Stimulated activated CD8-positive, alpha-beta memory T cell treated with anti-CD3 and anti-CD28 coated beads, Interleukin-4, amount 100 ng/mL, for 48 hours (primary cell): ENCODE results near the gene ZNF559.
A peak's percentile ranks its signal among the peaks of the same experiment; 100 is the strongest.
"Not testable (repeated sequence)": the region's sequence is repeated elsewhere in the genome, so short reads cannot be mapped to it uniquely, and the experiment has no call there.

Source experiments
- DNase-seq: peaks from one replicate; pipeline ENCODE4 v3.0.0-alpha.2; 2020

ZNF559 gene

DNA sequence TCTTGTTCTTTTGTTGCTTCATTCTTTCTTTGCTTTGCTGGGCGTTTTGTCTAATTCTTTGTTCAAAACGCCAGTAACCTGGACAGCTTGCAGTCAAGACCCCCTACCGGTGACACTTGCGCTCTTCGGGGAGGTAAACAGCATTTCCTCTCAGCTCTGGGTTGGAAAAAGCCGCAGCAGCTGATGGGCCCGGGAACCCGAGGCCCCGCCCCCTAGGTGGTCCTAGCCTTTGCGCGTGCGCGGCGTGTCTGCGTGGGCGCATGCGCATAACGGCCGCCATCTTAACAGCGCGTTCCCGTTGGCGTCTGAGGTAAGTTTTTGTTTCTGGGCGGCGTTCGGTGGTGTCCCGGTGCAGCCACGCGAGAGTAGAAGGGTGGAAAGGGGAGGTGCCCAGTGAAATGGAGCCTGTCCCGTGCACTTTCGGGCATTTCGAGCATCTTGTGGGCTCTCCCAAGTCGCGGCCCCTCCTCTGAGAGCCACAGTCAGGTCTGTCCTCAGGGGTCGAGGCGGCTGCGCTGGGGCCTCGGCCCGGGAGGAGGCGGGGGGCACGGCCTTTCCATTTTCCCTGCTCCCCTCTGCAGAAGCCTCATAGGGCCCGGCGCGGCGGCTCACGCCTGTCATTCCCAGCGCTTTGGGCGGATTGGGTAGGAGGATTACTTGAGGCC lies at the start of gene ZNF559:
Gene ZNF559, plus strand, starts transcription at position 261 of the 665 bp plus-strand sequence. CDS start 14,371 bp downstream, outside the sequence.
- peak; percentile 98 for DNase-seq

DNA sequence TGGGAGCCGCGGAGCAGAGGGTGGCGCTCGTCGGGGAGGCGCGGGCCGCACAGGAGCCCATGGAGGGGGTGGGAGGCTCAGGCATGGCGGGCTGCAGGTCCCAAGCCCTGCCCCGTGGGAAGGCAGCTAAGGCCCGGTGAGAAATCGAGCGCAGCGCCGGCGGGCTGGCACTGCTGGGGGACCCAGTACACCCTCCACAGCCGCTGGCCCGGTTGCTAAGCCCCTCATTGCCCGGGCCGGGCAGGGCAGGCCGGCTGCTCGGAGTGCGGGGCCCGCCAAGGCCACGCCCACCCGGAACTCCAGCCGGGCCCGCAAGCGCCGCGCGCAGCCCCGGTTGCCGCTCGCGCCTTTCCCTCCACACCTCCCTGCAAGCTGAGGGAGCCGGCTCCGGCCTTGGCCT lies 40.5 kb upstream of the ZNF559 start:
- not testable (repeated sequence) for DNase-seq

DNA sequence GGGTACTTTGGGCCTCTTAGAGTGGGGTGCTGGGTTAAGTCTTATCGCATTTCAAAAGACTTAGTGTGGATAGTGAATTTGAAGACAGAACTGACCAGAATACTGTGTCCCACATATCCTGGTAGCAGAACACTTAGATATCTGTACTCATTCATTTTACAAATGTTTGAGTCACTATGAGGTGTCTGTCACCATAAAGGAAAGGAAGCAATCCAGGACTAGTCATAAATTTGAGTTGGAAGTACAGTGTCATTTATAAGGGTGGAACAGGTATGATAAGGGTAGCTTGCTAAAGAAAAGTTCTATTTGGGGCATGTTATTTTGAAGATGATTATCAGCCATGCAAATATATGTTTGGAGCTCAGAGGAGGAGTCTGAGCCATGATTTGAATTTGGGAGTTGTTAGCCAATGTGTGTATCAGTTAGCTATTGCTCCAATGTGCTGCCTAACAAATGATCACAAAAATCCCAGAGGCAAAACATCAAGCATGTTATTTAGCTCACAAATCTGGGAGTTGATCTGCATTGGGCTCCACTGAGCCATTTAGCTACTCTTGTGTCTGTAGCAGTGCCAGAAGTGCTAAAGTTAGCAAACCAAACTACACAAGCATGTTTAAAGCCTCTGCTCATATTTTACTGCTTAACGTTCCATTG lies 34.6 kb upstream of the ZNF559 start:
- no peak for DNase-seq

DNA sequence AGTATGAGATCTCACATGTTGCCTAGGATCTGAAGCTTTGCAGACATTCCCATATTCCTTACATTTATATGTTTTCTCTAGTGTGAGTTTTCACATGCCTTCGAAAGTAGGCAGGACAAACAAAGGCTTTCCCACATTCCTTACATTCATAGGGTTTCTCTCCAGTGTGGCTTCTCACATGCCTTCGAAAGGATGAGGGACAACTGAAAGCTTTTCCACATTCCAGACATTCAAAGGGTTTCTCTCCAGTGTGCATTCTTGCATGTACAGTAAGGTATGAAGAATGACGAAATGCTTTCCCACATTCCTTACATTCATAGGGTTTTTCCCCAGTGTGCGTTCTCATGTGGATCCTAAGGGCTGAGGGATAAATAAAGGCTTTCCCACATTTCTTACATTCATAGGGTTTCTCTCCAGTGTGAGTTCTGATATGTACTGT lies 28.5 kb upstream of the ZNF559 start:
- DNase-seq: no peak

DNA sequence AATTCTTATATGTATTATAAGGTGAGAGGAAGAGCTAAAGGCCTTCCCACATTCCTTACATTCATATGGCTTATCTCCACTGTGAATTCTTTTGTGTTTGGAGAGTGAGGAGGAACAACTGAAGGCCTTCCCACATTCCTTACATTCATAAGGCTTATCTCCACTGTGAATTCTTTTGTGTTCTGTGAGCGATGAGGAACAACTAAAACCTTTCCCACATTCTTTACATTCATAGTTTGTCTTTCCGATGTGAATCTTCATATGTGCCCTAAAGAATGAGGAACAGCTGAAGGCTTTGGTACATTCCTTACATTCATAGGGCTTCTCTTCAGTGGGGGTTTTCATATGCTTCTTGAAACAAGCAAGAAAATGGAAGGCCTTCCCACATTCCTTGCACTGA lies 27.6 kb upstream of the ZNF559 start:
- DNase-seq: no peak

- DNase-seq: no peak
Observed at GRCh38 chr19:9306443-9306842, 17.5 kb upstream of the ZNF559 start.

DNA sequence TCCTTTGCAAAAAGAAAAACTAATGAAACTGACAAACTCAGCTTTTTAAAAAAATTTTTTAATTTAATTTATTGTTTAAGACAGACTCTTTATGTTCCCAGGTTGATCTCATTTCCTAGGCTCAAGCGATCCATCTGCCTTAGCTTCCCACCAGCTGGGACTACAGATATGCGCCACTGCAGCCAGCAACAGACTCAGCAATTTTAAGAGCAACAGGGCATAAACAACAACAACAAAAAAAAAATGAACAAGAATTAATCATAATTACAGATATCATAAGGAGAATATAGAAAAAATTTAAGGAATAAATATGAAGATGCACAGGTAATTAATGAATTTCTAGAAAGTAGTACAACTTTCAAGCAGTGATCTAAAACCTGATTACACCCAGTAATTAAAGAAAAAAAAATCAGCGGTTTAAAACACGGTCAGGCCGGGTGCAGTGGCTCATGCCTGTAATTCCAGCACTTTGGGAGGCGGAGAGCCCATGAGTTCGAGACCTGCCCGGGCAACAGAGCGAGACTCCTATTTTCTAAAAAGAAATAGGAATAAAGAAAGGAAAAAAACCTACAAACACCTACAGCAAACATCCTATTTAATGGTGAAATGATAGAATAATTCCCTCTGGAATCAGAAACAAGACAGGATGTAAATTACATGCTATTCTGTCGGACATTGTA lies 15.7 kb upstream of the ZNF559 start:
- no peak for DNase-seq

DNA sequence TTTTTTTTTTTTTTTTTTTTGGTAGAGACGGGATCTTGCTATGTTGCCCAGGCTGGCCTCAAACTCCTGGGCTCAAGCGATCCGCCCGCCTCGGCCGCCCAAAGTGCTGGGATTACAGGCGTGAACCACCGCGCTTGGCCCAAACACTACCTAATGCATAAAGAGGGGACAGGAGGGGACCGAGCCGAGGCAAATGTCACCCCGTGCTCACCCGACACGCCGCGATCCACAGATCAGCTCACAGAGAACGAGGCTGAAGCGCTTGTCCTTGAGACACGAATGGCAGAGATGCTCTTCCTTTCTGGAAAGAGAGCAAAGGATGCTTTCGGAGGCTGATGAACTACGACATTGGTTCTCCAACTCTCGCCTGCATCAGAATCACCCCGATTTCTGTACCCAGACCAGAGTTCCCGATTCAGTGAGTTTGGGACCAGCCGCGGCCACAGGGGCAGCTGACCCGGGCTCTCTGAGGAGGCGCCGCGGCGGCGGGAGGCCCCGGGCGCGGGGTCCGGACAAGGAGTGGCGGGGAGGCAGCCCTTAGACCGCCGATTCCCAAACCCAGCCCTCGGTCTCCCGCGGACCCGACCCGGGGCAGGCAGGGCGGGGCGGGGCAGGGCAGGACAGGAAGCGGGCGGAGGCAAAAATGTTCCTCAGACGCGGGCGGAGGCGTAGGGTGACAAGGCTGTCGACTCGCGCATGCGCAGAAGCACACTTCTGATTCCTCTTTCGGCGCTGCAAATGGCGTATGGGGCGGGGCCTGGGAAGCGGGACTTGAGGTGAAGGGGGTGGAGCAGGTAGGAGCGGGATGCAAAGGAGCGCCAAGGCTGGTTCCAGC lies 14.6 kb upstream of the ZNF559 start, which contains the start of gene ZNF699:
Gene ZNF699, minus strand, starts transcription at position 700 of the 835 bp plus-strand sequence. CDS start 4,719 bp downstream, outside the sequence.
- DNase-seq: peak; percentile 99

GRCh38 chr19:9309974-9310446 lies 14.0 kb upstream of the ZNF559 start:
- DNase-seq: peak; percentile 93

- DNase-seq: no peak
Observed at GRCh38 chr19:9313756-9314155, 10.2 kb upstream of the ZNF559 start.

- no peak for DNase-seq
Observed at GRCh38 chr19:9321338-9321737, 2.6 kb upstream of the ZNF559 start.

DNA sequence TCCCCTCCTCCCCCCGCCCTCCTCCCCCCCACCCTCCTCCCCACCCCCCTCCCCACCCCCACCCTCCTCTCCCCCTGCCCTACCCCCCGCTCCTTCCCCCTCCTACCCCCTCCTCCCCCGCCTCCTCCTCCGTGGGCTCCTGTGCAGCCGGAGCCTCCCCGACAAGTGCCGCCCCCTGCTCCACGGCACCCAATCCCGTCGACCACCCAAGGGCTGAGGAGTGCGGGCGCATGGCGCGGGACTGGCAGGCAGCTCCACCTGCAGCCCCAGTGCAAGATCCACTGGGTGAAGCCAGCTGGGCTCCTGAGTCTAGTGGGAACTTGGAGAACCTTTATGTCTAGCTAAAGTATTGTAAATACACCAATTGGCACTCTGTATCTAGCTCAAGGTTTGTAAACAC lies 2.2 kb upstream of the ZNF559 start:
- not testable (repeated sequence) for DNase-seq

- not testable (repeated sequence) for DNase-seq
Observed at GRCh38 chr19:9322201-9322600, 1.8 kb upstream of the ZNF559 start.

- DNase-seq: peak; percentile 64
Observed at GRCh38 chr19:9323557-9323918, 441 bp upstream of the ZNF559 start.

DNA sequence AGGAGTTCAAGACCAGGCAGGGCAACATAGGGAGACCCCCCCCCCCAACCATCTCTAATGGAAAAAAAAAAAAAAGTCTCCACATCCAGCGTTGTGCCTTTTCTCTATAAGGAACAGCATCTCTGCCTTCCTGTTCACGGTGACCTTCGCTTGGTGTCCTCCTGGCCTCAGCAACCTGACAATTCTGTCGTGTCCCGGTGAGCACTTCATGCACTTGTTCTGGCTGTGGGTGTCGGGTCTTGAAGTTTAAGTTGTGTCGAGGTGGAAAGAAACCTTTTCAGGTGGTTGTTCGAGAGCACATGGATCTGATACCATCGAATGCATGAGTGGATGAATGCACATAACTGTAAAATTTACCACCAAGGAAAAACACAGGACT lies 594 bp downstream of the ZNF559 start:
- no peak for DNase-seq

GRCh38 chr19:9329999-9330398 lies 6.0 kb downstream of the ZNF559 start:
- no peak for DNase-seq

DNA sequence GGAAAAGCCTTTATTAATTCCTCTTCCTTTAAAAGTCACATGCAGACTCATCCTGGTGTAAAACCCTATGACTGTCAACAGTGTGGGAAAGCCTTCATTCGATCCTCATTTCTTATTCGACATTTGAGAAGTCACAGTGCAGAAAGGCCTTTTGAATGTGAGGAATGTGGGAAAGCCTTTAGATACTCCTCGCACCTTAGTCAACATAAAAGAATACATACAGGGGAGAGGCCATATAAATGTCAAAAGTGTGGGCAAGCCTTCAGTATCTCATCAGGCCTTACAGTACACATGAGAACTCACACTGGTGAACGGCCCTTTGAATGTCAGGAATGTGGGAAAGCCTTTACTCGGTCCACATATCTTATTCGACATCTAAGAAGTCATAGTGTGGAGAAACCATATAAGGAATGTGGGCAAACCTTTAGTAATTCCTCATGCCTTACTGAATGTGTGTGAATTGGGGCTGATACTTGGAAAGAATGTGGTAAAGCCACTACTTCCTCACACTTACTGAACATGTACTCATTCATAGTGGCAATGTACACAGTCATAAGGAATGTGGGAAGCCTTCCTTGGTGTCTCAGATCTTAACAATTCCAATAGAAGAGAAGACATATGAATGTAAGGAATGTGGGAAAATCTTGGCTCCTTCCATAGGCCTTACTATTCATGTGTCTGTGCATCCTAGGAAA lies 18.8 kb downstream of the ZNF559 start:
- no peak for DNase-seq

- no peak for DNase-seq
Observed at GRCh38 chr19:9345005-9345404, 21.0 kb downstream of the ZNF559 start.

DNA sequence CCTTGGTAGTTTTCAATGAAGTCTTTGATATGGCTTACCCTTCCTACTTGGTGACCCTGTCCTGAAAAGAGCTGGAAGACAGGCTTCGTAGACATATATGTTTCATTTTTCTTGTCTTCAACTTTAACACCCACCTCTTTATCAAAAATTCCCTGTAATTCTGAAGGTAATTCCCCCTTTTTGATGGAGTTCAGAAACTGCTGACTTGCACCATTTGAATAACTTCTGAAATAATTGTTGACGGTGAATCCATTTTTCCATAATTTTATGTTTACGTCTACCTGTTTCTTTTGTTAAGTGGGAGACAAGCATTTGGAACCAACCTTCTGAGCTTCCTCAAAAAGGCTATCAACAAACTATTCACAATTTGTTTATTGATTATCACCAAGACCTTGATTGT lies 24.3 kb downstream of the ZNF559 start:
- DNase-seq: no peak

DNA sequence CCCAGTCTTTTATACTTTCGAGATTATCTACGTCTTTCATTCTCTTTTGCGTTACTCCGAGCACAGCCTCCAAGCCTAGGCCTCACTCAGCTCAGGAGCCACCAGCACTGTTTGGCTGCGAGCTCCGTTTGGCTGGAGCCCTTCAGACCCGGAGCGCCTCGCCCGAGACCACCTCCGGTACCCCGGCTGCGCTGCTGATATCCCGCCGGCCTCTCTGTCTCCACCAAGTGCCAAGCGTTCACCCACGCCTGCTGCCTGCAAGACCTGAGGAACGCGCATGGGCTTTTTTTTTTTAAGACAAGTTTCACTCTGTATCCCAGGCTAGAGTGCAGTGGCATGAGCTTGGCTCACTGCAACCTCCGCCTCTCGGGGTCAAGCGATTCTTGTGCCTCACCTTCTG lies 24.7 kb downstream of the ZNF559 start:
- no peak for DNase-seq

DNA sequence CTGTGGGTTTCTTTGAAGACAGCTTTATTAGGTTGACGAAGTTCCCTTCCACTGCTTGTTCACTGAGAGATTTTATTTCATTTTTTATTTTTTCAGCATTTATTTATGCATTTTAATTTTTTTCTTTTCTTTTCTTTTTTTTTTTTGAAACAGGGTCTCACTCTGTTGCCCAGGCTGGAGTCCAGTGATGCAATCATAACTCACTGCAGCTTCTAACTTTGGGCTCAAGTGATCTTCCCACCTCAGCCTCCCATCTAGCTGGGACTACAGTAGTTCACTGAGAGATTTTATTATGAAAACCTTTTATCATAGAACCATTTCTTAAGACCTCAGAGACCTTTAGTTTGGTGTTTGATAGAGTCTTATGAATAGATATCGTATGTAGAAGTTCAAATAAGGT lies 28.5 kb downstream of the ZNF559 start:
- DNase-seq: no peak

GRCh38 chr19:9353011-9353410 lies 29.0 kb downstream of the ZNF559 start:
- DNase-seq: no peak
